HG02610 (cell line): ENCODE data around the gene HSD11B1.

Source experiments
- ATAC-seq: cut with Tn5 transposase; IDR thresholded peaks from one replicate; pipeline ENCODE4 v1.9.1; 2021; ENCODE audit warnings: mild to moderate bottlenecking, moderate library complexity; ENCODE audit not compliant: unreplicated experiment

HSD11B1 gene

DNA sequence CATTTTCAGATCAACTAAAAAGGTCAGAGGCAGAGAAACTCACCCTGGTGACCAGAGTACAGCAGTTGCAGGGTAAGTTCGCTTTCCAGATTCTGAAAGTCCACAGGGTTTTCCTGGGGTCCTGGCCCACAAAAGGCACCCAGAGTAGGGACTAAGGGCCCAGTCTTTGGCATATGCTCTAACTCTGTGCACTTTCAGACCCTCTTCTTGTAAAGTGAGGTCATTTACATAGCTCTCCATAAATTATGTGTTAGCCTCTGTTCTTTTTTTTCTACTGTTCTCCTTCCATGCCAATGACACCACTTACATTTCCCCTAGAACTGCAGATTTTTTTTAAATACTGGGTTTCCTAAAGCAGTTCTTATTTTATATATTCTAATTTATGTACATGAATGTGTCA lies 73.5 kb downstream of the HSD11B1 start:
- no peak for ATAC-seq

DNA sequence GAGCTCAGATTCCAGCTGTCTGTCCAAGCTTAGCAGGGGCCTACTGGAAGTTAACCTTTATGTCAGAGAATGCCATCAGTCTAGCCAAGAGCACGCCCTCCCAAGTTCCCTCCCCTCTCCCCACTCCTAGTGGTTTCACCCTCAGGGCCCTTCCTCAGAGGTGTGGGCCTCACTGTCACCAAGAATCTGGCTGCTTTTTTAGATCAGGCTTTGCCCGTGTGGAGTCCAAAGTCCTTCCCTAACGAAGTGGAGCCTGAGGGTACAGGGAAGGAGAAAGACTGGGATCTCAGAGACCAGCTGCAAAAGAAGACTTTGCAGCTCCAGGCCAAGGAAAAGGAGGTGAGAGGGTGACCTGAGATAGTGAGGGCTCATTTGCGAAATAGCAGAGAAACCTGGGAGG lies 75.6 kb downstream of the HSD11B1 start:
- no peak for ATAC-seq

DNA sequence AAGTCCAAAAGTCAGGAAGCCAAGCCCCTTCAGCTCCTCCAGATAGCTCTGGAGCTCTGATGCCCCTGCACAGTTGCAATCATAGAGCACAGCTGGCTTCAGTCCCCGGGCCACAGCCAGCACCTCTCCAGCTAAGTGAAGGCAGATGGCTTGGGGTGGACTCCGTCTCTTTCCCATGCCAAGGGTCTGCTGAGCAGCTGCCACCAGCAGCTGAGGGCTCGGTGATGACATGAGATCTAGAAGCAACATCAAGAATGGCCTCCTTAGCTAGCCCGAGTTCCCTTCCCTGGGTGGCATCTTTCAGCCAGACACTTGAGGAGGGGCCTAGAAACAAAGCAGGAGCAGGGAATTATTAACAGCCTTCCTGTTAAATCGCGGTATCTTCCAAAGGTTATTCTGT lies 78.7 kb downstream of the HSD11B1 start:
- no peak for ATAC-seq
